Measurements from ENCODE around the gene ACOXL.

DNA sequence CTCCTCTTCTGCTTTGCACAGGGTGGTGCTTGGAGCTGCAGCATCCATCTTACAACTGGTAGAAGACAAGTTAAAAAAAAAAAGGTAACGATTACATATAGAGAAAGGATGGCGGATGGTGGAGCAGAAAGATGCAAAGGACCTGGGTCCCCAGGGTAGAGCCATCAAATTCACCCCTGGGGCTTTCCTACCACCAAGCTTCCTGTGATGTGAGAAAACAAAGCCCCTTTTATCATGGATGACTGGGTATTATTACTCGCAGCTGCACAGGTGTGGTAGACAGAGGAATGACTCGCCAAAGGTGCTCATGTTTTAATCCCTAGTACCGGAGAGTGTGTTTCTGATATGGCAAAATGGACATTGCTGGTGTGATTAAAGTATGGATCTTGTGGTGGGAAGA, 1.3 kb upstream of the ACOXL start:
- TF ChIP-seq POLR2AphosphoS5 (IDR thresholded peaks at IDR 0.05) (no peak), EP300 (IDR thresholded peaks at IDR 0.05) (no peak)
- TF ChIP-seq, protein P1, sequence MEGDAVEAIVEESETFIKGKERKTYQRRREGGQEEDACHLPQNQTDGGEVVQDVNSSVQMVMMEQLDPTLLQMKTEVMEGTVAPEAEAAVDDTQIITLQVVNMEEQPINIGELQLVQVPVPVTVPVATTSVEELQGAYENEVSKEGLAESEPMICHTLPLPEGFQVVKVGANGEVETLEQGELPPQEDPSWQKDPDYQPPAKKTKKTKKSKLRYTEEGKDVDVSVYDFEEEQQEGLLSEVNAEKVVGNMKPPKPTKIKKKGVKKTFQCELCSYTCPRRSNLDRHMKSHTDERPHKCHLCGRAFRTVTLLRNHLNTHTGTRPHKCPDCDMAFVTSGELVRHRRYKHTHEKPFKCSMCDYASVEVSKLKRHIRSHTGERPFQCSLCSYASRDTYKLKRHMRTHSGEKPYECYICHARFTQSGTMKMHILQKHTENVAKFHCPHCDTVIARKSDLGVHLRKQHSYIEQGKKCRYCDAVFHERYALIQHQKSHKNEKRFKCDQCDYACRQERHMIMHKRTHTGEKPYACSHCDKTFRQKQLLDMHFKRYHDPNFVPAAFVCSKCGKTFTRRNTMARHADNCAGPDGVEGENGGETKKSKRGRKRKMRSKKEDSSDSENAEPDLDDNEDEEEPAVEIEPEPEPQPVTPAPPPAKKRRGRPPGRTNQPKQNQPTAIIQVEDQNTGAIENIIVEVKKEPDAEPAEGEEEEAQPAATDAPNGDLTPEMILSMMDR (IDR thresholded peaks at IDR 0.05) = no peak
